ENCODE data around the gene SAMD15. TPM values are rescaled to one million over a fixed set of nuclear protein-coding genes. Genes with fewer than 3 reads are reported as not detected.
"Not testable (repeated sequence)": the region's sequence is repeated elsewhere in the genome, so short reads cannot be mapped to it uniquely, and the experiment has no call there.

The SAMD15 gene
- 0.07 and 0.23 TPM in 2 replicates for total RNA-seq

DNA sequence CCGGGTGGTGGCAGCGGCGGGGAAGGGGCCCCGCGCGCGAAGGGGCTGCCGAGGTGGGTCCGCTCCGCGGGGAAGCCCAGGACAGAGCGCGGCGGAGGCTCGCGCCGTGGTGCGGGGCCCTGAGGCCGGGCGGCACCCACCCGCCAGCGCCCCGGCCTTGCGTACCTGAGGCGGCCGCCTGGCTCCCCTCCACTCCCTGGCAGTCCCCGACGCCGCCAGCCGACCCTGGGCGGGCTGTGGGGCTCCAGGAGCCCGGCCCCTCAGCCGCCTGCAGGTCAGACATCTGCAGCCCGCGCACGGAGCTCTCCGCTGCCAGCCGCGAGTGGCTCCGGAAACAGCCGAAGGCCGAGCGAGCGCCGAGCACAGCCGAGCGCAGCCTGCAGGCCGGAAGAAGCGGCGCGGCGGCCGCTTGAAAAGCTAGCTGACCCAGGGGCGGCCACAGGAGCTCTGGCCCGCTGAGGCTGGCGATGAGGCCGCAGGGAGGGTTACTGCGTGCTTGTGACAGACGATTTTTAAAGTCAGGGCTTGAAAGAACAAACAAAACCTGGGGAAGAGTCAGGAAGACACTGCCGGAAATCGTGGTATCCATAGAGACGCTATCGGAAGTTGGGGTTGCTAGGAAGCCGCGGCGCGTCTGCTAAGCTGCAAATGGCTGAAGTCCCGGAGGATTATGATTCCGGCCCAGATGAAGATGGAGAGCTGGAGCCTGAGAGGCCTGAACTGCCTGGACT, at the start of gene SAMD15, which contains the start of gene TMED8:
TSS of gene SAMD15 (plus strand) at position 609 of the 731 bp plus-strand sequence. CDS start at position 649, 40 bp downstream.
TSS of gene TMED8 (minus strand) at position 324 of the 731 bp plus-strand sequence. CDS start at position 283, 41 bp downstream.
- intact Hi-C loops (cut with micrococcal nuclease), result loop anchor here (1.0 to 2.0 kb wide), 4 partner anchors 56 to 565 kb away; partner anchors contain the start of genes ANGEL1, GSTZ1, SNW1 and VIPAS39

DNA sequence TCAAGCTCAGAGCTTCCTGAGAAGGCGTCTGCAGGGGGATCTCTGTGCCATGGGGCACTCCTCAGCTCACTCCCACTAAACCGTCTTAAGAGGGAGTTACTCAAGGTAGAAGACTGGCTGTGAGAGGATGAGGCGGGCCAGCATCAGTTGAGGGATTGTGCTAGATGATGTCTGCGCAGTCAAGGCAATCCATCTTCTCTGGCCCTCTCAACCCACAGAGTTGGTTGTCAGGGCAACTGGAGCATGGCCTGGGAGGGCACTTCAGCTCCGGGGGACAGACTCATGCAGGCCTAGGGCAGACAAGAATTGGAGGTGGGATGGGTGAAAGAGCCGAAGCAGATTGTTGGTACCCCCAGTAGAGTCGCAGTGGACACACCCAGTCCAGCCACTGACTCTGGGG, 47.3 kb upstream of the SAMD15 start:
- intact Hi-C loops (cut with micrococcal nuclease), result loop anchor here (10.0 kb wide), 1 partner anchor 475 kb away; the partner anchor contains the start of gene ADCK1

DNA sequence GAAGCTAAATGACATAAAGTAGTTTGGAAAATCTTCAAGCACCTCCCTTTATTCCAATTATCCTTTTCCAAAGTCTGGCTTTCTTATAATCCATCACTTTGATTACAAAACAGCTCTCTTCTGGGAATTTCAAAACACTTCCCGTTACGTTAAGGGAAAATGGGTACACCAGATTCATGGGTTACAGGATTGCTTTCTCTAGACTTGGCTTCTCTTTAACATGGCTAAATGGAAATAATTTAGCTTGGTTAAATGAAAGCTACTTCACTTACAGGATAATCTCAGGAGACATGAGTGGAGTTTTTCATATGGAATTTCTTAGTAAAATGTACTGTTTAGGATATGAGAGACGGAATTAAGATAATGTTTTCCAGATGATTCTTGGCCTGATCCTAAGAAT, 41.6 kb upstream of the SAMD15 start:
- intact Hi-C loops (cut with micrococcal nuclease), result no loop called here

DNA sequence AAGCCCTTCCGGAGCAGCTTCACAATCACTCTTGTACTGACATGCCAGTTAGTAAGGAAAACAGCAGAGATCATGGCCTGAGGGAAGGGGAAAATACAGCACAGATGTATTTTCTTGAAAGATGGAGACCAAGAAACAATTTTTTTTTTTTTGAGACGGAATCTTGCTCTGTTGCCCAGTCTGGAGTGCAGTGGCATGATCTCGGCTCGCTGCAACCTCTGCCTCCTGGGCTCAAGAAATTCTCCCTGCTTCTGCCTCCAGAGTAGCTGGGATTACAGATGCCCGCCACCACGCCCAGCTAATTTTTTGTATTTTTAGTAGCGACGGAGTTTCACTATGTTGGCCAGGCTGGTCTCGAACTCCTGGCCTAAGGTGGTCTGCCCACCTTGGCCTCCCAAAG, 39.9 kb upstream of the SAMD15 start:
- intact Hi-C loops (cut with micrococcal nuclease), result not testable (repeated sequence)

DNA sequence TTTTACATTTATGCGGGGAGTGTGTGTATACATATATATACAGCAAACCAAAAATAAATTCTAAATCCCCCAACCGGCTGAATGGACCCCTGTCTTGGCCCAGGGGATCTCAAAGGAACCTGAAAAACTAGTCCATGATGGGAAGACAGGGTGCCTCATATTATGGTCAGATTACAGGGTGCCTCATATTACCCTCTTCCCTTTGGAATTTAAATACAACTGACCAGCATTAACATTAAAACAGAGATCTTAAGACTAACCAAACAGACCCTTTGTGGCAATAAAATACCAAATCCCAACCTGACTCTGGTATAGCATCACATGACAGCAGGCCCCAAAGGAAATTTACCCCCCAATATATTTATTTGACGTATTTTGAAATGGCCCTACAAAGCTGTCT, 39.3 kb upstream of the SAMD15 start:
- intact Hi-C loops (cut with micrococcal nuclease), result no loop called here

DNA sequence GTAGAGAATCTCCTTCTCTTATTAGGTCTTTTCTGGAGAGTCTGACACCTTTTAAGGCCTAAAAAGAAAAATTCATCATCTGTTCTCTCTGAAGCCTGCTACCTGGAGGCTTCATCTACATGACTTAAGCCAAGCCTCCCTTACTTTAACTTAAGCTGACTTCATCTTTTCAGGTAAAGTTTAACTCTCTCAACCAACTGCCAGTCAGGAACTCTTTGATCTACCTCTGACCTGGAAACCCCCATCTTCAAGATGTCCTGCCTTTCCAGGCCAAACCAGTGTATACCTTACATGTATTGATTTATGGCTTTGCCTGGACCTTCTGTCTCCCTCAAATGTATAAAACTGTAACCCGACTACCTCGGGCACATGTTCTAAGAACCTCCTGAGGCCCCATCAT, 38.9 kb upstream of the SAMD15 start:
- intact Hi-C loops (cut with micrococcal nuclease), result no loop called here

DNA sequence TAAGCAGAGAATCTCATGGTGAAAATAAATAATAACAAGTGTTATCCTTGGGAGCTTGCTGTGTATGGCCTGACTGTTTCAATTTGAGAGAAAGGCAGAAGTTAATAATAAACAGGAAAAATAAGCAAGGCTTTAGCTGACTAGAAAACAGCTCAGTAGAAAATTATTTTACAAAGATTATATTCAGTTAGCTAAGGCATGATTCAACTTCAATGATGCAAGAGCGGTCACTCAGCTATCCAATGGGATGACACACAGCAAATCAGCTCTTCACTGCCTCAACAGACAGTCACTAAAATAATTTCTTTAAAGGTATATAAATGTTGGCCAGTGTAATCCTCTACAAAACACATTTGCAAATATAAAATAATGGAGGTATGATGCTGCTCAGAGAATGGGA, 37.8 kb upstream of the SAMD15 start:
- intact Hi-C loops (cut with micrococcal nuclease), result no loop called here

DNA sequence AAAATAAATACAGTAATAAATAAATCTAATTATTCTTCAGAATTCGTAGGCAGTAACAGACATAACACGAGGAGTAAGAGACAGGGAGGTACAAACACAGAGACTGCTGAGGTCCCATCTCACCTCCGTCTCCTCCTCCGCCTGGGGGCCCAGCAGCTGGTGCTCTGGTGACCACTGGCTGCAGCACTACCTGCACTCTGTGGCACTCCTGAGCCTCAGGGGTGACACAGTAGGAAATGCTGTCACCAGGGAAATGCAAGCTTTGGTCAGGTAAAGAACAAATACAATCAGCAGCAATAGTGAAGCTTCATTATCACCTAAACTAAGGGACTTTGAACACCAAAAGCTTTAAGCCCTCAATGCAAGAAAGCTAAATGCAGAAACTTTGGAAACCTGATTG, 36.8 kb upstream of the SAMD15 start:
- intact Hi-C loops (cut with micrococcal nuclease), result no loop called here

DNA sequence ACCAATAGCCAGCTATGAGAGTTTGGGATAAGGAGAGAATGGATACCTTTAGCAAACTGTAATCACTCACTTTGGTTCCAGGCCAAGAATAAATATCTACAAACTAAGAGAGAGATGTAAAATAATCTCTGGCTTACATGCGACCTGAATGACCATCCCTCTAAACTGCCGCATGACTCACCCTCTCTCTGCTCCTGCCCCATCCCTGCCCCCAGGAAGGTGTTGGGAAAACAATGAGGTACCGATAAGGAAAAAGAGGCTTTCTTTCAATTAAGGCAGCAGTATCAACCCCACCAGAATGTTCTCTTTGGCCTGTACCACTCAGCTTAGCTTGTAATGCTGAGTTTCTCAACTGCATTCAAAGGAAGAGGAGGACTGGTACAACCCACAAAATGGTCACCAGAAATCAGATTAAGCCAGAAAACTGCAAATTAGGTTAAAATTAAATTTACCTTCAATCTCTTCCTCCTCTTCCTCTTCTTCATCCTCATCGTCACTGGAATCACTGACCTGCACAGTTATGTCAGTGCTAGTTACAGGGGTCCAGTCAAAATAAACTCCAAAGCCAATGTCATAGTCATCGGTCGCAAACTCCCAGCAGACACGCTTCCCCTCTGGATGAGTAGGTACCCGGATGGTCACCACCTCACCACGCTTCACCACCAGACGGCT, 34.3 kb upstream of the SAMD15 start:
- intact Hi-C loops (cut with micrococcal nuclease), result no loop called here

DNA sequence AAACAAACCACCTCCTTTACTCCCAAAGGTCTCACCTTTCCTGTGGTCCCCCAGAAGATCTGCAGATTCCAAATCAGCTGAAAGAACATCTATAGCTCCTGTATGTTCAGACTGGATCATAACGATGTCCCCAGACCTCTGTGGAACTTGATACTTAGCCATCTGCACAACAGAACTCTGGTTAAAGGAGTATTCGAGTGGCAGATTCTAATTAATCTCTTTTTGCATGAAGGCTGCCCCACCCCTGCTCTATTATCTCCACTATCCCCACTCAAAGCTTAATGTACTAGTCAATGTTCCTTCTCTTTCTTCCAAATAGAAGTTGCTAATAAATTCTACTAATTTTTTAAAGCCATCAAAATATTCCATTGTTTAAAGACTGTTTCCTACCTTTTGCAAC, 33.5 kb upstream of the SAMD15 start:
- intact Hi-C loops (cut with micrococcal nuclease), result no loop called here

DNA sequence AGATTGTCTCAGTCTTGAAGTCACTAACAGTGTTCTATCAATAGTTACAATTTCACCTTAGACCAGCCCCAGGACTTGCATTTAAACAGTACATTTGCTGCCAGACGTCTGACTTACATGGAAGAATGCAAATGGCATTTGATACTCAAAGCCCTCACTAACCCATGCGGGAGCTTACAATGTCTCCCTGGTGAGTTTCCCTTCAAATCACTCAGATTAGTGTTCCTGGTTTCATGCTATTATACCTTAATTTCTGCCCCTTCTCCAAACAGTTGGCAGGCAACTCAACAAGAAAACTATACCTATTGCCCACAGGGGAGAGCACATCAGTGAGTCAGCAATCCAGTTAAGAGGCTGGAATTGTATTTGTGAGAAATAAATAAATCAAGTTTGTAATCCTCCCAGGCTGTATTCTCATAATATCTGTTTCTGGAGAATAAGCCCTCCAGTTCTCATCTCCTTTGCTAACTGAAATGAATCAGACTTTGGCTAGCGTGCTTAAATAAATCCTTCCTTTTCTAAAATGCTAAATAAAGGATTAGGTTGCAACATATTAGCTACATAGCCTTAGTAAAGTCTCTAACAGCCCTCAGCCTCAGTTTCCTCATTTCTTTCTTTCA, 32.7 kb upstream of the SAMD15 start:
- intact Hi-C loops (cut with micrococcal nuclease), result no loop called here

DNA sequence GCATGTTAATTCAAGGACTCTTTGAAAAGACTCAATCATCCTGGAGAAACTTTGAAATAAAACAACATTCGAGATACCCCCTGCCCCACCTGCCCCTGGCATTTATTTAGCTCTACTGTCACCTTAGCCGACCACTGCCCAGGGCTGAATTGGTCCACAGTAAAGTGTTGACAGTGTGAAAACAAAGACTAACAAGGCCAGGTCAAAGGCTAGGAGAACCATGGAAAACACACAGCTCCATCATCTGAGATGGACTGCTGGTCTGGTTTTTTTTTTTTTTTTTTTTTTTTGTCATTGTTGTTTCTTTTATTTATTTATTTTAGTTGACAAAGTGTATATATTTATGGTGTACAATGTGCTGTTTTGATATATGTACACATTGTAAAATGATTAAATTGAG, 30.7 kb upstream of the SAMD15 start:
- intact Hi-C loops (cut with micrococcal nuclease), result no loop called here

DNA sequence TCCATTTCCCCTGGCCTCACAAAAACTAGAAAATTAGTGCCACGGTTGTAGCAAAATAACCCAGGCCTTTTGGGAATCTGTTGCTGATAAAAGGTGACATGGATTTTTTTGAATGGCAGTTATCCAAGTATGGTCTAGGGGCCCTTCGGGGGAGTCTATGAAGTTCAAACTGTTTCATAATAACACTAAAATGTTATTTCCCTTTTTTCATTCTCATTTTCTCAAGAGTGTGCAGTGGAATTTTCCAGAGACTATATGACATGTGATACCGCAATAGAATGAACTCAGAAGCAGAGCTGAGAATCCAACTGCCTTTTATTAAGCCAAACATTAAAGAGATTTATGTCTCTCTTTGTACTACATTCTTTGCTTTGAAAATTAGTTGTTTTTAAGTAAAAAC, 29.4 kb upstream of the SAMD15 start:
- intact Hi-C loops (cut with micrococcal nuclease), result no loop called here

DNA sequence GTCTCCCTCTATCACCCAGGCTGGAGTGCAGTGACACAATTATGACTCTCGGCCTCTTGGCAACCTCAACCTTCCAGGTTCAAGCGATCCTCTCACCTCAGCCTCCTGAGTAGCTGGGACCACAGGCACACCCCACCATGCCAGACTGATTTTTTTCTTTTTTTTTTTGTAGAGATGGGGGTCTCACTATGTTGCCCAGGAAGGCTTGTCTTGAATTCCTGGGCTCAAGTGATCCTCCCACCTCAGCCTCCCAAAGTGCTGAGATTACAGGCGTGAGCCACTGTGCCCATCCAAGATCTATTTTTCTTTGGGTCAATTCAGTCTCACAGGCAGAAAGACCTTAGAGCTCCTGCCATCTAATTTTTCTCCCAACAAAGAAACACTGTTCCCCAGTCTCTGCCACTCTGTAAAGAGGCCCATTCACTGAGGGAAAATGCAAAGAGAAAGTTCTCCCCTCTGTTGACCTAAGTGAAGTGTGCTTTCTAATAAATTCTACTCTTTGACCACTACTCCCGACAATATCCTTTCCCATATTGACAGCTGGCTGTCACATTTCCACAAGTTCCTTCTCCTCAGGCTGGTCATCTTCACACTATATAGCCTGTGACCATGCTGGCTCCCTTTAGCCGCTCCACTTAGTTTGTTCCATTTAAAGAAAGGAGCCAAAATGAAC, 23.6 kb upstream of the SAMD15 start:
- intact Hi-C loops (cut with micrococcal nuclease), result no loop called here

DNA sequence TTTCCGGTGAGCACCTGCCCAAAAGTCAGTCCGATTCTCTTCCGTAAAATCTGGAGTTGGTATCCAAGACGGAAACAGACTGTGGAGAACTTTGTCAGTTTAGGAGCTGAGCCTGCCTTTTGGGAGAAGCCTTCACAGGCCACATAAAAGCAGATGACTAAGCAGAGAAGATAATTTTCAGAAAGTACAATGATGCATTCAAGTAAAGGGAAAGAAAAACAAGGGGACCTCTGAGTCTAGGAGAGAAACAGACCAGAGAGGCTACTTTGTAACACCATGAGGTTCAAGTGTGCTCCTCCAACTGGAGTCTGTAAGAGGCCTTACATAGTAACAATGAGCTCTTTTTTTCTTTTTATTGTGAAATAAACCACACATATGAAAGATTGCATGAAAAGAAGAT, 21.4 kb upstream of the SAMD15 start:
- intact Hi-C loops (cut with micrococcal nuclease), result no loop called here

DNA sequence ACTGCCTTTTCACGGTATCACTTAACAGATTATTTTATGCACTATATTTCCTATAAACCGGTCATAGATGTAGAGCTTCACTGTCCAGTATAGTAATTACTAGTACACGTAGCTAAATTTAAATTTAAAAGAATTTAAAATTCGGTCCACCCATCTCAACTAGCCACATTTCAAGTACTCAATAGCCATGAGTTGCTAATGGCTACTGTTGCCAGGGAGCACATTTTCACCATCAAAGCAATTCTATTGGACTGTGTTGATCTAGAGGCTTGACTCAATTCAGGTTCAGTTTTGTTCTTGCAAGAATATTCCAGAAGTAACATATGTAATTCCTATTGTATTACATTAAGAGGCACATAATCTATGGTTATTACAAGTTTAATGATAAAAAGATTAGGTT, 20.3 kb upstream of the SAMD15 start:
- intact Hi-C loops (cut with micrococcal nuclease), result no loop called here

DNA sequence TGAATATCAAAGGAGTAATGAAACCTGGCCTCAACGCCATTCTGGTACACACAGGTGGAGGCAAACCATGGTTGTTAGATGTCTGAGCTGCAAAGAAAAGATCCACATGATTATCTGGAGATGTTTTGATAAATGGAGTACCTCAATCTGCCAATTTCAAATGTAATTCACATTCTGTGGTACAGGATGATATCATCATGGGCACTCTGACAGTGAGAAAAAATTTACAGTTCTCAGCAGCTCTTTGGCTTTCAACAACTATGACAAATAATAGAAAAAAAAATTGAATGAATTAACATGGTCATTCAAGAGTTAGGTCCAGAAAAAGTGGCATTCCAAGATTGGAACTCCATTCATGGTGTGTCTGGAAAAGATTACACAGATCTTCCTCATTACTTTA, 17.6 kb upstream of the SAMD15 start:
- intact Hi-C loops (cut with micrococcal nuclease), result no loop called here

DNA sequence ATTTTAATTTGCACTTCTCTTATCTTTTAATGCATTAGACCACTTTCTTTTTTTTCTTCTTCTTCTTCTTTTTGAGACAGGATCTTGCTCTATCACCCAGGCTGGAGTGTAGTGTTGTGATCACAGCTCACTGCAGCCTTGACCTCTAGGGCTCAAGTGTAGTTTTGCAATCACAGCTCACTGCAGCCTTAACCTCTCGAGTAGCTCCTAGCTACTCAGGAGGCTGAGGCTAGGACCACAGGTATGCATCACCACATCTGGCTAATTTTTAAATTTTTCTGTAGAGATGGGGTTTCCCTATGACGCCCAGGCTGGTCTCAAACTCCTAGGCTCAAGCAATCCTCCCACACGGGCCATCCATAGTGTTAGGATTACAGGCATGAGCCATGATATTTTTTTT, 13.0 kb upstream of the SAMD15 start:
- intact Hi-C loops (cut with micrococcal nuclease), result no loop called here

DNA sequence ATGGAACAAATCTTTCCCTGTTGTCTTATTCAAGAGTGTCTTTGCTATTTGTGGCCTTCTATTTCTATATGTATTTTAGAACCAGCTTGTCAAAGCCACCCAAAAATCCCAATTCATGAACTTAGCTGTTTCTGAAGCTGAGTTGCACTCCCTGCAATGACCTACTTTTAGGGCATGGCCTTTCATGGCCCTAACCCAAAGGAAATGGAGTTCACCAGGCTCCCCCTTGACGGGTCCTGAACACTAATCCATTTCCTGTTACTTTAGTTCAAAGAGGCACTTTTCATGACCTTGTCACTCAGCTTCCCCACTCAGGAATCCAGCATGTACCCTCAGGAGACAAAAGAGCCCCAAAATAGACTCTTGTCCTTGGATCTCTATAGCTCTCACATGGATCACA, 7.9 kb upstream of the SAMD15 start:
- intact Hi-C loops (cut with micrococcal nuclease), result no loop called here

DNA sequence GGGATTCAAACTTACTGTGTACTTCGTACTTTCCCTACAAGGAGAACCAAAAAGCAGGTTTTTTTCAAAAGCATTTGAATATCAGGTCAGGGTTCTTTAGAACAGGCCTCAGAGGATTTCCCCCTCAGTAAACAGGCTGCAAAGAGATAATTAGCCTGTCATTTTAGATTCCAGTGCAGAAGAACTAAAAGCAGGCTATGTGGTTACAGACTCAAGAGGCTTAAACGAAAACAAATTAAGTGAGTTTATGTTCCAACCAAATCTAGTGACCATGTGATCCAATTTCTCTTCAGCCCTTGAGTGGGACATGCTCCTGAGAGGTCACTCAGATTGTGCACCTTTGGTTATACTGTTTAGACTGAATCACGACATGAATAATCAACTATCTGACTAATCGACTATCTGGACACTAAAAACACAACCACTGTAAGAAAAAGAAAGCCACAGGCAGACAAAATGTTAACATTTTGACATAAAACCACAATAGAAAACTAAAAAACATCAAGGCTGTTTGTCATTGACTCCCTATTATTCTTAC, 4.8 kb upstream of the SAMD15 start:
- intact Hi-C loops (cut with micrococcal nuclease), result no loop called here

DNA sequence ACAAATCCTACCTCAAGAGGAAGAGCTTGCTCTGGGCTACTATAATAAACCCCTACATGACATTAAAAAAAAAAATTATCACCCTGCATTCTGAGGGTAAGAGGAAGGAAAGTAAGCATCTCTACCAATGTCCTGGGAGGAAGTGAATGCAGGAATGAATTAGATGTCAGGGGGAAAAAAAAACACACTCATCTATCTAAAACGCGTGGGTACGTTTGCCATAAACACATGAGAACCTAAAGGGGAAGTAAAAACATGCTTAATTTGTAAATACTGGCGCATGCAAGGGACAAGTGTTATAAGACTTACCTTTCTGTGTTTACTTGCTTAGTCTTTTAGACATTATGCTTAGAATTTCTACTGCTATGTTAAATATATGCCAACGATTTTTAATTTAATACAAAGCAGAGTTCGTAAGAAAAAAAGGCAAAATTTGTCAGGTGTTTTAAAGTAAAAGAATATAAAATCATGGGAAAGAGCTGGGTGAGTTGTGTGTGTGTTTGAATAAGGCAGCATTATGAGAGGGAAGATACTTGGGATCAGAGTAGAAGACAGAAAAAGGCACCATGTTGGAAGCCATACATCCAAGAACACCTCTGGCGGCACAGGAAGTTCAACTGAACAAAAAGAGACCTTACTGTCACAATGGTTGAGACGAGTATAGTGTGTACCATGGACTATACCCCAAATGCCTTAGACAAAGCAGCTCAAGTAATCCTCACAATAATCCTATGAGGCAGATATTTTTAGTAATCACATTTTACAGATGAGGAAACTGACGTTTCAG, 1.8 kb upstream of the SAMD15 start:
- intact Hi-C loops (cut with micrococcal nuclease), result no loop called here
